HG03558 (cell line): ENCODE data around the gene WDR89.
"Not testable (repeated sequence)": the region's sequence is repeated elsewhere in the genome, so short reads cannot be mapped to it uniquely, and the experiment has no call there.

Experiments used
- ATAC-seq: cut with Tn5 transposase; IDR thresholded peaks from one replicate; pipeline ENCODE4 v1.9.1; 2021; ENCODE audit warnings: moderate number of reproducible peaks; ENCODE audit not compliant: unreplicated experiment; ENCODE audit errors: extremely low read depth

WDR89 gene

DNA sequence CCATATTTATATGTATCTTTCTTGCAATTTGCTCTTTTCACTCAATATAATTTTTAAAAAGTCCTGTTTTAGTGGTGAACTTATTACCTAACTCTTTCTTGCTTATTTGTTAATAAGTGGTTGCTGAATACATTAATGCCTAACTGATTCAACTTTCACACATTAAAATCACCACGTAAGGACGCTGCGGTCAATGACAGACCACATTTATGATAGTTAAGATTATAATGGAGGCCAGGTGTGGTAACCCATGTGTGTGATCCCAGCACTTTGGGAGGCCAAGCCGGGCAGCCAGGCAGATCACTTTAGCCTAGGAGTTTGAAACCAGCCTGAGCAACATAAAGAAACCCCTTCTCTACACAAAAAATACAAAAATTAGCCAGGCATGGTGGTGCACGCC lies 37.0 kb downstream of the WDR89 start:
- no peak for ATAC-seq

DNA sequence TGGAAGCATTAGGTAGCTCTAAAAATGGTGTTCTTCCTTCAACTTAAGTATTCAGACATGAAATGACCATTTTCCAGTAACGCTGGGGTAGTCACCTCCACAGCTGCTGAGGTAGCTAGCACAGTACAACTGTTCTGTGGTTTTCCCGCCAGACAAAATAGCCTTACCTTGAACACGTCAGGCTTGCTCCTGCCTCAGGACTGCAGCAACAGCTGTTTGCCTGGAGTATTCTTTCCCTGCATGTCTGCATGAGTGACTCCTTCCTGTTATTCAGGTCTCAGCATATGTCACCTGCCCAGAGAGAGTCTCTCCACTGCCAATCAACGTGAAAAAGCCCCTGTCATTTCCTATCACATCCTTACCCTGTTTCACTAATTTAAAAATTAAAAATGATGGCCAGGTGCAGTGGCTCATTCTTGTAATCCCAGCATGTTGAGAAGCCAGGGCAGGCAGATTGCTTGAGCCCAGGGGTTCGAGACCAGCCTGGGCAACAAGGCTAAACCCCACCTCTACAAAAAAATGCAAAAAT lies 37.9 kb downstream of the WDR89 start:
- no peak for ATAC-seq

DNA sequence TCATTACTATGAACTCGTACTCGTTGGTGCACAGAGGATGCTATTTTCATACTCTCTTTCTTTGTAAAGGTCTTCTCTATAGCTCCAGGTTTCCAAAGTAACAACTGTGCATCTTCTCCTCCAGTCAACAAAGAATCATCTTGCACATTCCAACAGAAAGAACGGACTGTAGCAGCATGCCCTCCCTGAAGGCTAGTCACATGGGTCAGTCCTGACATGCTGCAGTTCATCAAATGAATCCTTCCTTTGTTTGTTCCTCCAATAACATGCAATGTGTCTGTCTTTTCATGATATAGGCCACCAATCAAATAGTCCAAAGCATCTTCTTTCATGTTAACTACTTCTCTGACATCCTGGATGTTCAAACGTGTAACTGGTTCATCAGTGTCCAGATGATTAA lies 42.9 kb downstream of the WDR89 start:
- no peak for ATAC-seq

DNA sequence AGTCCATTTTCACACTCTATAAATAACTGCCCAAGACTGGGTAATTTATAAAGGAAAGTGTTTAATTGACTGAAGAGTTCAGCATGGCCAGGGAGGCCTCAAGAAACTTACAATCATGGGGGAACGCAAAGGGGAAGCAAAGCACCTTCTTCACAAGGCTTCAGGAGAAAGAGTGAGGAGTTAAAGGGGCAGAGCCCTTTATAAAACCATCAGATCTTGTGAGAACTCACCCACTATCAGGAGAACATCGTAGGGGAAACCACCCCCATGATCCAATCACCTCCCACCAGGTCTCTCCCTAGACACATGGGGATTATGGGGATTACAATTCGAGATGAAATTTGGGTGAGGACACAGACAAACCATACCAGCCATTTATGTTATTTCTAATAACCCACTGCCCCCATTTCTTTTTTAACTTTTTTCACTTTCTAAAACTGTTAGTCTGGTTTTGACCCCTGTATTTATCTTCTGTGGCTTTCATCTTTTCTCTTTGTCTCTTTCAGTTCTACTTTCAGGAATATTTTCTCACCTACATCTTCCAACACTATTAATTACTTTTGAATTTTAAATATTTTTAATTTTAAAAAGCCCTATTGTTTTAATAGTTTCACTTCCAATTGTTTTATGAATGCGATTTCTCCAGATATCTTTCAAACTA lies 44.5 kb downstream of the WDR89 start:
- no peak for ATAC-seq

GRCh38 chr14:63594455-63595372 lies 47.0 kb downstream of the WDR89 start:
- no peak for ATAC-seq

GRCh38 chr14:63583046-63583445 lies 58.6 kb downstream of the WDR89 start:
- not testable (repeated sequence) for ATAC-seq

DNA sequence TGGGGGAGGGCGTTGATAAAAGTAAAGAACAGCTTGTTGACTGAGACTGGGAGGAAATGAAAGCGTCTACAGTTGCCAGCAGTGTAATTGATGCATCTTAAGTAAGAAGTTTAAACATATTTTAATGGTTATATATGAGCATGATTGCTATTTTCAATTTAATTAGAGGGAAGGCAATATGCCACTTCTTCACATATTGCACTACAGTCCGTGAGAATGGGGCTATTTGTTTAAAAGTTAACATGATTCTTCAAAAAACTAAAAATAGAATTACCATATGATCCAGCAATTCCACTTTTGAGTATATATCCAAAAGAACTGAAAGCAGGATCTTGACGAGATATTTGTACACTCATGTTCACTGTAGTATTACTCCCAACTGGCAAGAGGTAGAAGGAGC lies 60.2 kb downstream of the WDR89 start:
- no peak for ATAC-seq

DNA sequence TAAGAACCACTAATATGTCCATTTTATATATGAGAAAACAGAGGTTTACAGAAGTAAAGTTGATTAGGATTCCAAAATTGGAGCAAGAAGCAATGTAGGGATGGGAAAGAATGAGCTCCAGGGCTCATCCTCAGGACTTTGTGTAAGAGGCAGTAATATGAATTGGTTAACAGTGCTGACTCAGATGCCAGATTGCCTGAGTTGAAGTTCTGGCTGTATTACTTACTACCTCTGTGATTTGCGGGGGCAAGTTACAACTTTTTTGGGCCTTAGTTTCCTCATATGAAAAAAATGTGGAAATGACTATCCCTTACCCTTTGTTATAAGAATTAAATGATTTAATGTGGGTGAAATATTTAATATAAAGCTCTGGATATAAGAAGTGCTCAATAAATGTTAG lies 63.4 kb downstream of the WDR89 start:
- no peak for ATAC-seq

DNA sequence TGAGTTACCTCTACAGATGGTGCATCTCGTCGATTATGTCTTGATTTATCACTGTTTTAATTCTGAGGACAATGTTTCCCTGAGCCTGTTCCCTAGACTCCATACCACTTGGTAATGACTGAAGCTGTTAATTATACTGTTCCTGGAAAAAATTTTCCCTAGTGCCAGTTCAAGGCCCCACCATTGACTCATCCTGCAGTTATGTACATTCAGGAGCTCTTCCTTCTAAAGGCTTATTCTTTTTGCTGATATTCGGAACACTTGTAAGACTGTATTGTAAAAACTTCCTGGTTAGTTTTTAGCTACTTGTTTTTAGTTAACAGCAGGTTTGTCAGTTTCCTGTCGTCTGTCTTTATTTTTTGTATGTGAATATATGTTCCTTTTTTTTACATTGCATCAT lies 68.1 kb downstream of the WDR89 start:
- ATAC-seq: no peak

- ATAC-seq: no peak
Observed at GRCh38 chr14:63565448-63565847, 76.2 kb downstream of the WDR89 start.

GRCh38 chr14:63564318-63564717 lies 77.4 kb downstream of the WDR89 start:
- ATAC-seq: no peak

- no peak for ATAC-seq
Observed at GRCh38 chr14:63563370-63564026, 78.2 kb downstream of the WDR89 start.

- no peak for ATAC-seq
Observed at GRCh38 chr14:63562405-63562804, 79.3 kb downstream of the WDR89 start.

GRCh38 chr14:63555572-63555971 lies 86.1 kb downstream of the WDR89 start:
- no peak for ATAC-seq

DNA sequence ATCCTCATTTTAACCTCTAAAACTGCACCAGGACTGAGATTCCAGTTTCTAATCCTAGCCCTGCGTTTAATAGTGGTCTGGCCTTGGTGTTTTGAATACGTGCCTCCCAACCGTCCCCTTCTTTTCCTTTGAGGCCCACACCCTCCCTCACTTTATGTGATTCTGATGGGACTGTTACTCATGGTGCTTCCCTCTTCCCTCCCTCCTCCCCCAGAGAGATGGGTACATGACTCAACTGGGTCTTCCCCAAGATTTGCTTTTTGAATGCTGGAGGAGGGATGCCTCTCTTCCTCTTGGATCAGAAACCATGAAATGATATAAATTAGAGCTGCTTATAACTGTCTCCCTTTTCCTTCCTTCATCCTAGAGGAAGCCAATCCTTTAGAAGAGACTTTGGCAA lies 90.3 kb downstream of the WDR89 start:
- ATAC-seq: no peak

GRCh38 chr14:63547798-63548335 lies 93.8 kb downstream of the WDR89 start:
- no peak for ATAC-seq
